ENCODE data around the gene RTCB.

DNA sequence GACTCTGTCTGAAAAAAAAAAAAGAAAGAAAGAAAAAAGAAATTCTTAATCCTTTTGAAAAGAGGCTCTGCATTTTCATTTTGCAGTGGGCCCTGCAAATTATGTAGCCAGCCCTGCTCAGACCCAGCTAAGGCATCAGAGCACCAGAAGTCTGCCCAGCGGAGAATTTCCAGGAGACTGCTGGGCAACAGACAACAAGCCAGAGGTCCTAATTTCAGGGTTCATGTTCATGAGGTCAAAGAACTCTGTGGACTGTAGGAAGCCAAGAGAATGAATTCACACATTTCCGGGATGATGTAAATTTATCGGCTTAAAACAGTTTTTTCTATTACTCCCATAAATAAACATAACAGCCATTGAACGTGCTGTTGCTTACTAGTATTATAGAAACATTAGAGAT, 14.8 kb upstream of the RTCB start:
- TF ChIP-seq, protein P1, sequence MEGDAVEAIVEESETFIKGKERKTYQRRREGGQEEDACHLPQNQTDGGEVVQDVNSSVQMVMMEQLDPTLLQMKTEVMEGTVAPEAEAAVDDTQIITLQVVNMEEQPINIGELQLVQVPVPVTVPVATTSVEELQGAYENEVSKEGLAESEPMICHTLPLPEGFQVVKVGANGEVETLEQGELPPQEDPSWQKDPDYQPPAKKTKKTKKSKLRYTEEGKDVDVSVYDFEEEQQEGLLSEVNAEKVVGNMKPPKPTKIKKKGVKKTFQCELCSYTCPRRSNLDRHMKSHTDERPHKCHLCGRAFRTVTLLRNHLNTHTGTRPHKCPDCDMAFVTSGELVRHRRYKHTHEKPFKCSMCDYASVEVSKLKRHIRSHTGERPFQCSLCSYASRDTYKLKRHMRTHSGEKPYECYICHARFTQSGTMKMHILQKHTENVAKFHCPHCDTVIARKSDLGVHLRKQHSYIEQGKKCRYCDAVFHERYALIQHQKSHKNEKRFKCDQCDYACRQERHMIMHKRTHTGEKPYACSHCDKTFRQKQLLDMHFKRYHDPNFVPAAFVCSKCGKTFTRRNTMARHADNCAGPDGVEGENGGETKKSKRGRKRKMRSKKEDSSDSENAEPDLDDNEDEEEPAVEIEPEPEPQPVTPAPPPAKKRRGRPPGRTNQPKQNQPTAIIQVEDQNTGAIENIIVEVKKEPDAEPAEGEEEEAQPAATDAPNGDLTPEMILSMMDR (IDR thresholded peaks at IDR 0.05), result no peak
- TF ChIP-seq POLR2AphosphoS5 (IDR thresholded peaks at IDR 0.05) (no peak), POLR2A (IDR thresholded peaks at IDR 0.05) (no peak)
